Stimulated activated CD8-positive, alpha-beta memory T cell treated with anti-CD3 and anti-CD28 coated beads, Interleukin-12 subunit alpha, Interleukin-12 subunit beta, amount 100 ng/mL, for 1 hour (primary cell): ENCODE data around the gene DPP3.

ENCODE experiments used
- DNase-seq: peaks from one replicate; pipeline ENCODE4 v3.0.0-alpha.2; 2020; ENCODE audit warnings: low read depth

The DPP3 gene

DNA sequence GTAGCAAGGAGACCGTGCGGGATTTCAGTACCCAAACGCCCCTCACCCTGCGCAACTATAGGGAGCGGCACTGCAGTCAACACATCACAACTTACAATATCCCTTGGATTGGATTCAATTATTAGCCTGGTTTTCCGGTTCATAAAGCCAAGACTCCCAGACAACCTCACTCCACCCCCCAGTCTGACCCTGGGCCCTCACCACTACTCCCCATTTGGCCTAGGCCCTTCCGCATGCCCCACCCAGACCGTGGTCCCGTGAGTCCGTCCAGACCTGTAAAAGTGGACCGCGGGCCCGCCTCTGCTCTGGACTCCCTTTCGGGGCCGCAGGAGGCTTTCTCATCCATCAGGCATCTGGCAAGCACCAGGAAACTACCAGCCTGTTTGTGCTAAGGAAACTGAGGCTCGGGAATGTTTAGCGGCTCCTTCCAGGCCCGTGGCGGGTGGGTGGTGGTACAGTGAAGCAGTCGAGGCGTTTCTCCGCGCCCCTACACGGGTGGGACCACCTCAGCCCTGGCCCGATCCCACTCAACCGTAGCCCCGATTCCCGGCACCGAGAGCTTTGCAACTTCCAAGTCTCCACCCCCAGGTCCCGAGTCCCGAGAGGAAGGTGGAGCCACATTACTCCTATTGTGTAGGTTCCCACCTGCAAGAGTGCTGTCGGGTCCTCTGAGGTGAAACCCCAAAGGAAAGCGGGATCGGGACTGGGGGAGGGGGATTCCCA, 679 bp upstream of the DPP3 start:
- no peak for DNase-seq

DNA sequence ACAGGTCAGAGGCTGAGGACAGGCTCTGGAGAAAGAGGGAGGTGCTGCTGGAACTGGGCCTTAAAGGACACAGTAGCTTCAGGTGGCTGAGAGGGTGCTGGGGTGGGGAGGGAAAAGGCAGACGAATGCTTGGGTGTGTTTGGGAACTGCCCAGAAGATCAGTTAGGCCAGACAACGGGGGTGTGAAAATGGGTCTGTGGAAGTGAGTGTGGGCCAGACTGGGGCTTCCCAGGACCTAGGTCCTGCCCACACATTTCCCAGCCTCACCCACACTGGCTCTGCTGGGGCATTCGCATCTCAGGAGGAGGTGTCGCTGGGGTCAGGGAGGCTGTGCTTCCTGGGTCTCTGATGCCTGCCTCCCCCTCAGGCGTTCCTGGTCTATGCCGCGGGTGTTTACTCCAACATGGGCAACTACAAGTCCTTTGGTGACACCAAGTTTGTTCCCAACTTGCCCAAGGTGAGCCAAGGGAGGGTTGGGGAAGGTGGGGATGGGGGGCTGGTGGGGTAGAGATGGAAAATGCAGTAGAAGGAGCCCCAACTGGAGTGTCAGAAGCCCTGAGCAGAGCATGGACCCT, 4.7 kb downstream of the DPP3 start:
- DNase-seq, result no peak

DNA sequence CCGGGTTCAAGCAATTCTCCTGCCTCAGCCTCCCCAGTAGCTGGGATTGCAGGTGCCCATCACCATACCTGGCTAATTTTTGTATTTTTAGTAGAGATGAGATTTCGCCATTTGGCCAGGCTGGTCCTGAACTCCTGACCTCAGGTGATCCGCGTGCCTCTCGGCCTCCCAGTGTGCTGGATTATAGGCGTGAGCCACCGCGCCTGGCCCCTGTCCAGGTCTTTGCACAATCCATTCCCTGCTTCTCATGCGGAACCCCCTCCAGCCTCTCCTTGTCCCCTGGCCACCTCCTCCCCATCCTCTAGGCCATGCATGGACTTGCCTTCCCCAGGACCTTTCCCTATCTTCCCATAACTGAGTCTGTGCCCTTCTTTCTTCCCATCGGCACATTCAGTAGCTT, 8.7 kb downstream of the DPP3 start:
- no peak for DNase-seq

DNA sequence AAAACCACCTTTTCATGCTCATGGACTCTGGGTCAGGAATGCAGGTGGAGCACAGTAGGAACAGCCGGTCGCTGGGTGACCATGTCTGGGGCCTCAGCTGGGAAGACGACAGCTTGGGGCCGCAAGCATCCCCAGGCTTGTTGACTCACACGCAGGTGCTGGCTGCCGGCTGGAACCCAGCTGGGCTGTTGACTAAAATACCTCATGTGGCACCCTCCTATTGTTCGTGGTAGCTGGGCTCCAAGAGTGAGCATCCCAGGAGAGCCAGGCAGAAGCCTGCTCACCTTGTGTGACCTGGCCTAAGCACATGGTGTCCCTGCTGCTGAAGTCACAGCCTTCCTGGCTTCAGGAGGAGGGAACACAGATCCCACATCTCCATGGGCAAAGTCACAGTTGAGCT, 9.4 kb downstream of the DPP3 start:
- DNase-seq, result no peak

DNA sequence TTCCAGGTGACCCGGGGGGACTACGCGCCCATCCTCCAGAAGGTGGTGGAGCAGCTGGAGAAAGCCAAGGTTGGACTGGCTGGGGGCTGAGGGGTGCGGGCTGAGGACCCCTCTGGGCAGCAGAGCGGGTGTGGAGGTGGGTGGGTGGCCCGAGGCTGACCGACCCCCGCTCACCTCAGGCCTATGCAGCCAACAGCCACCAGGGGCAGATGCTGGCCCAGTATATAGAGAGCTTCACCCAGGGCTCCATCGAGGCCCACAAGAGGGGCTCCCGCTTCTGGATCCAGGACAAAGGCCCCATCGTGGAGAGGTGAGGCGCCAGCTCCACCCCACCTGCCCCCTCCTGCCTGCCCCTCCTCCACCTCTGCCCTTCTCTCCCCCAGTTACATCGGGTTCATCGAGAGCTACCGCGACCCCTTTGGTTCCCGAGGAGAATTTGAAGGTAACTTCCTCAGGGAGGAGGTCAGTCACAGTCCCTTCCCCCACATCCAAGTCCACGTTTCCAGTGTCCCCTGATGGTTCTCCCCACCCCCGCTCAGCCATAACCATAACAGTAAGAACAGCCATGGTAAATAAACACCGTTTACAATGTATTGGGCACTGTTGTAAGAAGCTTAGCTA, 11.2 kb downstream of the DPP3 start:
- DNase-seq, result no peak

DNA sequence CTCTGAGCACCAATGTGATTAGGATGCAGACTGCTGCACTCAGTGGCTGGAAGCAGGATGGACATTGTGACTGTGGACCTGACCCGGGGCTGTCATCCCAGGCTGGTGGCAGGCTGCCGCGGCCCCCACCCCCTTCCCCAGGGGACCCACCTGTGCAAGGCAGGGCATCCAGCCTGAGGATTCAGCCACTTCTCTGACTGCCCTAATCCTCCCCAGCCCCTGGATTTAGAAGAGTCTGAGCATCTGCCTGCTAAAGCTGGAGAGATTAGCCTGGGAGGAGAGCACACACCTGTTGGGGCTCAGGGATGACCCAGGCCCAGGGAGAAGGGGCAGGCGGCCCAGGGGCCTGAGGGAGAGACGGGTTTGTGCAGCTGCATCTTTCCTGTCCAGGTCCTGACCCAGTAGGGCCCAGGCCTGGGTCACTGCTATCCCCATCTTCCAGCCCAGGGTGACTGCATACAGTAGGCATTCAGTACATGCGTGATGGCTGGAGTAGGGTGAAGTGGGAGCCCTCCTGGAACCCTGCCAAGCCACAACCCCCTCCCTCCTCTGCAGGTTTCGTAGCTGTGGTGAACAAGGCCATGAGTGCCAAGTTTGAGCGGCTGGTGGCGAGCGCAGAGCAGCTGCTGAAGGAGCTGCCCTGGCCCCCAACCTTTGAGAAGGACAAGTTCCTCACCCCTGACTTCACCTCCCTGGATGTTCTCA, 12.1 kb downstream of the DPP3 start:
- DNase-seq, result no peak

DNA sequence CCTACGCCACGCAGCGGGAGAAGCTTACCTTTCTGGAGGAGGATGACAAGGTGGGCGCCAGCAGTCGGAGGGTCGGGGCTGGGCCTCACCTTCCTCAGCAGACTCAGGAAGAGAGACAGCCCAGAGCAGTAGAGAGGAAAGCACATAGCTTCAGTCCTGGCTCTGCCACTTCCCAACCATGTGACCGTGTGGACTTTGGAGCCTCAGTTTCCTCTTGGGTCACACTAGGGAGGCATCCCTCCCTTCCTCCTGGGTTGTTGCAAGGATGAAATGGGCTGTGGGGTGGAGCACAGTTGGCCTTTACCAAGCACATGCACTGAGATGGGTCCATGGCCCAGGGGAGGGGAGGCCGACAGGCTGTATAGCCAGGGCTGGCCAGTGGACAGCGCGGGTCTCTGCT, 12.9 kb downstream of the DPP3 start:
- no peak for DNase-seq

DNA sequence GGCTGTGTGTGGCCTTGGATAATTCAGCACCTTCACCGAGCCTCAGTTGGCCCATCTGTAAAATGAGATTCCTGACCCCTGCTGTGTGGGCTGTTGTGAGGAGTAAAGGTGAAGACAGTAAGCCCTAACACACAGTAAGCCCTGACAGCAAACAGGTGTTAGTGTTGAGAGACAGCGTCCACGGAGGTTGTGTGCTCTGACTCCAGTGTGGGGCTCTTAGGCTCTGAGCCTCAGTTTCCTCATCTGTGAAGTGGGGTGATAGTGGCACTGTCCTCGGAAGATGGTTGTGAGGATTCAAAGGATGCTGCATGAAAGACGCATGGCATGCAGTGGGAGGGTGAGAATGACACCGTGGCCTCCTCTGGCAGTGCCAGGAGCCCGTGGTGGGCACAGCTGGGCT, 14.2 kb downstream of the DPP3 start:
- DNase-seq, result no peak

DNA sequence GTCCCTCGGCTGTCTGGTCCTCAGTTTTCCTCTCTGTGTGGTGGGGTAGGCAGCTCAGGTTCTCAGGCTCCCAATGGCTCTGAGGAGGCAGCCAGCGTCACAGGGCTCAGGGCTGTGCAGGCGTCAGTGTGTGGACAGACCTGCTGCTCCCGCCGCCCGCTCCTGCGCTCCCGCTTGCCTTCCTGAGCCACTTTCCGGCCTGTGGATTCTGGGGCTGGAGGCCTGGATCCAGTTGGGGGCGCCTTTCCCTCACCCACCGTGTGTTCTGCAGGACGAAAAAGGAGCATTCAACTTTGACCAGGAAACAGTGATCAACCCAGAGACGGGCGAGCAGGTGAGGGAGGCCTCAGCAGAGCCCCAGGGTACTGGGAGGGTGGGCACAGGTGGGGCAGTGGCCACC, 14.7 kb downstream of the DPP3 start:
- DNase-seq, result no peak

DNA sequence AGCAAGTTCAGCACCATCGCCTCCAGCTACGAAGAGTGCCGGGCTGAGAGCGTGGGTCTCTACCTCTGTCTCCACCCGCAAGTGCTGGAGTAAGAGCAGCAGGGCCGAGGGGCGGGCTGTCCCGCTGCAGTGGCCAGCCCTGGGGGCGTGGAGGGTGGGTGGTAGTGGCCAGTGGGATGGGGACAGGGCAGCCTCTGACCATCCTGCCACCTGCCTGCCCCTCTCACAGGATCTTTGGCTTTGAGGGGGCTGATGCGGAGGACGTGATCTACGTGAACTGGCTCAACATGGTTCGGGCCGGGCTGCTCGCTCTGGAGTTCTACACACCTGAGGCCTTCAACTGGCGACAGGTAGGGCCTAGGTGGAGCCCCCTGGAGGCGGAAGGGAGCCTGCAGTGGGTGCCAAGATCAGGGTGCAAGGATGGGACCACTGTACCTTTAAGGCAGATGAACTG, 15.2 kb downstream of the DPP3 start:
- DNase-seq, result no peak

DNA sequence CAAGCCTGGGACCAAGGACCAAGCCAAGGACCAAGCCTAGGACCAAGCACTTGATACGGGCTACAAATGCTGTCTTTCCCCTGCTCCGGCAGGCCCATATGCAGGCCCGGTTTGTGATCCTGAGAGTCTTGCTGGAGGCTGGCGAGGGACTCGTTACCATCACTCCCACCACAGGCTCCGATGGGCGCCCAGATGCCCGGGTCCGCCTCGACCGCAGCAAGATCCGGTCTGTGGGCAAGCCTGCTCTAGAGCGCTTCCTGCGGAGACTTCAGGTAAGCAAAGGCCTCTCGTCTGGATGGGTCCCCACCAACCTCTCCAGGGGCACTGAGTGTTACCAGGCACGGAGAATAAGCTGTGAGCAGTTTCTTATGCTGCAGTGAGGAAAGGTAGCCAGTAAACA, 17.0 kb downstream of the DPP3 start:
- no peak for DNase-seq

DNA sequence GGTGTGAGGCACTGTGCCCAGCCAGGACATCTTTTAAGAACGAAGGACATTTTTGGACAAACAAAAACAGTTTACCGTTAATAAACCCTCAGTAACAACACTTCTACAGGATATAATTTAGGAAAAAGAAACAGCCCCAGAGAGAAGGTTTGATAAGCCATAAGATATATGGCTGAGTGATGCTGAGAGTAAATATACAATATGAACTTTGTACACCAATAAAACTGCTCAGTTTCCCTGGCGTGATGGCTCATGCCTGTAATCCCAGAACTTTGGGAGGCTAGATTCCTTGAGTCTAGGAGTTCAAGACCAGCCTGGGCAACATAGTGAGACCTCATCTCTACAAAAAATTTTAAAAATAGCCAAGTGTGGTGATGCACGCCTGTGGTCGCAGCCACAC, 18.3 kb downstream of the DPP3 start:
- no peak for DNase-seq

DNA sequence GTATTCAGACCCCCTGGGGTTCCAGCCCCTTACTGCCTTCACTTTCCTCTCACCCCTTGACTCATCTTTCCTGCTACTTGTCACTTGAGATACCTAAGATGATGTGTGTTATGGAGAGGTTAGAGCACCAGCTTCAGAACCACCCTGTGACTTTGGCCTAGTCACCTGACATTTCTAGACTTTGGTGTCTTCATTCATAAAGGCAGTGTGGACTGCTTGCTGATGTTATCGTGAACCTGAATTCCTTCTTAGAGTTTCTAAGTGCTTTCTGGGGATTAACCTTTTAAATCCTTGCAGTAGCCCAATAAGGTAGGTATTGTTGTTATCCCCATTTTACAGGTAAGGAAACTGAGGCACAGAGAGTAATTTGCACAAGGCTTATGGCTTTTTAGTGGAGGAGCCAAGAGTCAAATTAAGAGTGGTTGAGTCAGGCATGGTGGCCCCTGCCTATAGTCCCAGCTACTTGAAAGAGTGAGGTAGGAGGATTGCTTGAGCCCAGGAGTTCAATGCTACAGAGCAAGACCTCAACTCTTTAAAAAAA, 25.1 kb downstream of the DPP3 start:
- DNase-seq, result no peak

DNA sequence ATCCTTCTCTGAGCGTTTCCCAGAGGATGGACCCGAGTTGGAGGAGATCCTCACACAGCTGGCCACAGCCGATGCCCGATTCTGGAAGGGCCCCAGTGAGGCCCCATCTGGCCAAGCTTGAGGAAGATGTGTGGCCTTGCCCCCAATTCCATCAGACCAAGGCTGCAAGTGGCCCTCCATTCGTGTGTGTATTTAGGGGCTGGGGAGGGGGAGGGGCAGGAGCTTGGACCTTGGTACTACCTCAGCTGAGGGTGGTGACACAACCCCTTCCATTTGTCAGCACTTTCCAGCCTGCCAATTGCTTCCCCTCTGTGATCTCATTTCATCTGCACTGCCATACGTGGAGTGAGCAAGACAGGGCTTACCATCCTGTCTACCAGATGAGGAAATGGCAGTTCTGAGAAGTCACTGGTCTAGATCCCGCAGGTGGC, 28.9 kb downstream of the DPP3 start:
- no peak for DNase-seq

DNA sequence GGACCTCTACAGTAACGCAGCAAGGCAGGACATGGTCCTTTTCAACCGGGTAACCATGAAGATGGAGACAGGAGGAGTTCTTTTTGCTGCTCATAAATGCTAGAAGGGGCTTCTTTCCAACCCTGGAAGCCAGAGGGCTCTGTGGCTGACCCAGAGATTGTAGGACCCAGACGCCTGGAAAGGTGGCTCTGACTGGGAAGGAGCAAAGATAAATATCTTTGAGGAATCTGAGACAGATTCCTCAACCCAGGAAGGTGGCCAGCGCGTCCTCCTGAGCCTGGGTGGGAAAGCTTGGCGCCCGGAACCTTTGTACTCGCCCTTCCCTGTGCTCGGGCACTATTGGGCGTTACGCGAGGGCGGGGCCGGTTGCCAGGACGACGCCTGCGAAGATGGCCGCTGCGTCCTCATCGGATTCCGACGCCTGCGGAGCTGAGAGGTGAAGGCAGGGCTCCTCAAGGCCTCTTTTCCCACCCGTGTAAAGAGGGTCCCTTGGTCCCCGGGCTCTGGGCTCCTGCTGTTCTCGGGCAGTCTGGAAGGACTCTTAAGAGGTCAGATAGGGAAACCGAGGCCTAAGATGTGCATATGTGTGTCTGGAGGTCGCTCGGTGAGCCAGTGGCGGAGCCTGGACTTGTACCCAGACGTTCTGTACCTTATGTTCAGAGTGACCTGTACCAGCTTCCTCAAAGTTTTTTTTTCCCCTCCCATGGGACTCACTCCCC, 30.2 kb downstream of the DPP3 start, which contains the start of gene BBS1:
TSS of gene BBS1 (plus strand) at position 365 of the 719 bp plus-strand sequence. CDS start at position 390, 25 bp downstream.
- DNase-seq, result peak; percentile 69

DNA sequence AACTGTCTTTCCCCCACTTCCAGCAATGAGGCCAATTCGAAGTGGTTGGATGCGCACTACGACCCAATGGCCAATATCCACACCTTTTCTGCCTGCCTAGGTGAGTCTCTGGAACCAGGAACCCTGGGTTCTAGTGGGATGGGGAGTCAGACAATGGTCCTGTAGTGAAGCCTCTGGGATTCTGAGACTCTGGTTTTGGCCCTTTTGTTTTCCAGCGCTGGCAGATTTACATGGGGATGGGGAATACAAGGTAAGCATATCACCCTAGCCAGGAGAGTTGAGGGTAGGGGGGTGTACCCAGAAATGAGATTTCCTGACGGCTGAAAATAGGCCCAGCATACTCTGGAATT, 30.7 kb downstream of the DPP3 start:
- DNase-seq, result no peak

DNA sequence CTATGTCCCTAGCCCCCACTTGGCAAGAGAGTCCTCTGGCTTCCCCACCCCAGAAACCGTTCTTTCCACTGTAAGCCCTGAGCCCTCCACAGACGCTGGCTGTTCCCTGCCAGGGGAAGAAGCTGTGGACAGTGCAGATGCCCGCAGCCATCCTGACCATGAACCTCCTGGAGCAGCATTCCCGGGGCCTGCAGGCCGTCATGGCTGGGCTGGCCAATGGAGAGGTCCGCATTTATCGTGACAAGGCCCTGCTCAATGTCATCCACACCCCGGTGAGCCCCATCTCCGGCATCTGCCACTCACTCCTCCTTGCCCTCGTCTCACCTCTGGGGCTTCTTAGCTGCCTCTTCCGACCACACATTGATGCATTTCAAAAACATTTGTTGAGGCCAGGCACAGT, 43.4 kb downstream of the DPP3 start:
- no peak for DNase-seq

DNA sequence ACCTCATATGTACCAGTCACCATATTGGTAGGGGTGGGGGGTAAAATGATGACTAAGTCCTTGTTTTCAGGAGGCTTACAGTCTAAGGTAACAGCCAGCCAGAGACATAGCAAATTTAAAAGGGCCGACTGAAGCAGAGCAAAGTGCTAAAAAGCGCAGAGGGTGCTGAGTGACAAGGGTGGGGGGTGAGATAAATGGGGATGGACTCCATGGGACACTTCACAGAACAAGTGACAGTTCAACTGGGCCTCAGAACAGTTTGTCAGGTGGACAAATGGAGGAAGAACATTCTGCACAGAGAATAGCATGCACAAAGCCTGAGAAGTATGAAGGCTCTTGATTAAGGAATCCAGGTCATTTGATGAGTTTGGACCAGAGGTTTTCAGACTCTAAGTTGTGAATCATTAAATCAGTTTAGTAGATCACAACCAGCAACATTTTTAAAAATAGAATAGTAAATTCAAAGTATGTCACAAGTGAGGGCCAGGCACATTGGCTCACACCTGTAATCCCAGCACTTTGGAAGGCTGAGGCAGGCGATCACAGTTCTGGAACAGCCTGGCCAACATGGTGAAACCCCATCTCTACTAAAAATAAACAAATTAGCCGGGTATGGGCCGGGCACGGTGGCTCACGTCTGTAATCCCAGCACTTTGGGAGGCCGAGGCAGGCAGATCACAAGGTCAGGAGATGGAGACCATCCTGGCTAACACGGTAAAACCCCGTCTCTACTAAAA, 44.2 kb downstream of the DPP3 start:
- no peak for DNase-seq

DNA sequence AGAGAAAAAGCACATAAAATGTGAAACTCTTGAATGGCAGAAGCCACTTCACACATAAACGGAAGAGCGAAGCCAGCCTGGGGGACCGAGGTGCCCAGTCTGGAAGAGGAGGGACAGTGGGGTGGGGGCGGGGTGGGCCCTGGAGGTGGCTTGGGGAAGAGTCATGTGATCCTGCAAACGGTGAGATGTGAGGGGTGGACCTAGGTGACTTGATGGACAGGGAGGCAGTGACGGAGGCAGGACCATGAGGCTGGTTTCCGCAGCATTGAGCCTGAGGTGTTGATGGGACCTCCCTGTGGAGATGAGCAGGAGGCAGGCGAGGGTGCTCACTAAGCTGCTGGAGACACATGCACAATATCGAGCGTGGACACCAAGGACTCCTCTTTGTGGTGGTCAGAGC, 48.8 kb downstream of the DPP3 start:
- no peak for DNase-seq

DNA sequence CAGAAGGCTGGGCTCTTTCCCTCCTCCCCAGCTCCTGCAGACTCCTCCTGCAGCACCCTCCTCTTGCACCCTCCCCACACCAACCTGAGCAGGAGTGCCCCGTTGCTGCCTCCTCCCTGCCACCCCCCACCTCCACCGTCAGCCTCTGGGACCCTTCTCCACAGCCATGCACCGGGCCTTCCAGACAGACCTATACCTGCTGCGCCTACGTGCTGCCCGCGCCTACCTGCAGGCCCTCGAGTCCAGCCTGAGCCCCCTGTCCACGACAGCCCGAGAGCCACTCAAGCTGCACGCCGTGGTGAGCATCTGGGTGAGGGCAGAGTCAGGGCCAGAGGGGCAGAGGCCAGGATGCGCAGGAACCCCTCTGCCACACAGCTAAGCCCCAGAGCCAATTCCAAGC, 49.4 kb downstream of the DPP3 start:
- no peak for DNase-seq
